DMS53 treated with DMSO at 0.1 percent for 48 hours (cell line): ENCODE results near the gene MYBPC2.
"Not testable (repeated sequence)": the region's sequence is repeated elsewhere in the genome, so short reads cannot be mapped to it uniquely, and the experiment has no call there.

Source experiments
- DNase-seq: peaks from one replicate; lab custom pipeline; 2025; ENCODE audit not compliant: unreplicated experiment; lab: John Stamatoyannopoulos, UW

Gene MYBPC2

GRCh38 chr19:50432221-50433028 lies at the start of gene MYBPC2:
Gene MYBPC2 (plus strand): TSS chr19:50432892. CDS start chr19:50432954, 62 bp downstream.
- DNase-seq = no peak

GRCh38 chr19:50383001-50383851 lies 49.5 kb upstream of the MYBPC2 start:
- DNase-seq = no peak

DNA sequence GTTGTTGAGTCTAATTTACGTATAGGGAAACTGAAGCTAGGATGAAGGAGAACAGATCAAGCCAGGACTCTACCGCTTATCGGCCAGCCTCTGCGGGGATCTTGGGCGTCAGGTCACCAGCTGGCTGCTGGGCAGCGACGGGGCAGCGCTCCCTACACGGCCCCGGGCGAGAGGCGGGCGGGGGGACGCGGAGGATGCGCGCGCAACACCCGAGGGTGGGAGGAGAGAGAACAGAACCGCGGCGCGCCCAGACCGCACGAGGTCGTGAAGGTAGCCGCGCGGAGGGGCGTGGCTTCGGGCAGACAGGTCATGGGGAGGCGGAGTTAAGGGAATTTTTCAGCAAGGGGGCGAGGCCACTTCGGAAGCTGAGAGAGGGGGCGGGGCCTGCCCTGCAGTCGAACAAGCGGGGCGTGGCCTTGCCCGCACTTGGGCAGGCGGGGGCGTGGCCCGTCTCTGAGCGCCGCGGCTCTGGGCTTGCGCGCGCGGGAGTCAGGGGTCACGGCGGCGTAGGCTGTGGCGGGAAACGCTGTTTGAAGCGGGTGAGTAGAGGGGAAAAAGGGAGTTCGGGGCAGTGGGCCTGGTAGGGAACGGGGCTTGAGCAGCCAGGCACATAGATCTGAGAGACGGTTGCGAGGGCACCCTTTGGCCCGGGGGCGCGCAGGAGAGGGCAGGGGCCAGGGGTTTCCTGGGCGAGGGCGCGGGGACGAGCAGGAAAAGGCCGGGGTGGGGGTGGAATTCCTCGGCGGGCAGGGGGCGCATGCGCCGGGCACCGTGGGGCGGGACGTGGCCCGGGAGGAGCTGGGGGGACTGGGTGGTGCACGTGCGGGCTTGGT lies 48.6 kb upstream of the MYBPC2 start, which contains the start of gene POLD1:
TSS of gene POLD1 (plus strand) at position 496 of the 833 bp plus-strand sequence. CDS start 14,505 bp downstream, outside the sequence.
- peak; percentile 85 for DNase-seq

GRCh38 chr19:50384685-50385535 lies 47.8 kb upstream of the MYBPC2 start:
- DNase-seq = no peak

DNA sequence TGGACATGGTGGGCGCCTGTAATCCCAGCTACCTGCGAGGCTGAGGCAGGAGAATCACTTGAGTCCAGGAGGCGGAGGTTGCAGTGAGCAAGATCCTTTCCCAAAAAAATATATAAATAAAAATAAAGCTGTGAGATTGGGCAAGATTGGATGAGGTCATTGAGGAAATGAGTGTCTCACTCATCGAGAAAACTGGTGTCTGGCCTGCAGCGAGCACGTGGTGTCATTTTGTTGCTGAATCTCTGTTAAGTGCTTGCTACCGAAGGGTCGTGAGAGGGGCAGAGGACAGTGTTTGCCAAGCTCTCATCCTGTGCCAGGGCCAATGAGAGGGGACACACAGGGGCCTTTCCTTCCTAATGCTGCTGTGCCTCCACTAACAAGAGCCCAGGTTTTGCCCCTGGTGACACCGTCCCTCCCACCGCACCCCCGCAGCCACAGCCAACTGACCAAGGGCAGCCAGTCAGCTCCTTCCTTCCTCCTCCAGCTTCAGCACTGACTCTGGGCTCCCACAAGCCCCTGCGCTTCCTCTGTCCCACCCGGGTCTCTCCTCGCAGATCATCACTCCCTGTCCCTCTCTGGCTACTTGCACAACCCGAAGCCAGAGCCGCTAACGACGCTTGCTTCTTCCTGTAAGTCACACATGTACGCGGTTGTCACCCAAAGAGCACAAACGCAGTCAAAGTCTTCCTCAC lies 45.4 kb upstream of the MYBPC2 start:
- no peak for DNase-seq

DNA sequence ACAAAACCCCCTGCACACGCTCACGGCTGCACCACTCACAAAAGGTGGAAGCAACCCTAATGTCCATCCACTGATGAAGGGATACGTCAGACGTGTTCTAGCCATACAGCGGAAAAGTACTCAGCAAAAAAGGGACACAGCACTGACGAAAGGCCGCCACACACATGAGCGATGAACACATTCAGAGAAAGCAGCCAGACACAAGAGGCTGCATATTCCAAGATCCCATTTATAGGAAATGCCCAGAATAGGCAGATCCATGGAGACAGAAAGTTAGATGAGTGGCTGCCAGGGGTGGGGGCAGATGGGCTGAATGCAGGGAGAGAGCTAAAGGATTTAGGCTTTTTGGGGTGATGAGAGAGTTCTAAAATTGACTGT lies 44.8 kb upstream of the MYBPC2 start:
- no peak for DNase-seq

- DNase-seq = not testable (repeated sequence)
Measured at GRCh38 chr19:50390295-50390694, 42.4 kb upstream of the MYBPC2 start.

DNA sequence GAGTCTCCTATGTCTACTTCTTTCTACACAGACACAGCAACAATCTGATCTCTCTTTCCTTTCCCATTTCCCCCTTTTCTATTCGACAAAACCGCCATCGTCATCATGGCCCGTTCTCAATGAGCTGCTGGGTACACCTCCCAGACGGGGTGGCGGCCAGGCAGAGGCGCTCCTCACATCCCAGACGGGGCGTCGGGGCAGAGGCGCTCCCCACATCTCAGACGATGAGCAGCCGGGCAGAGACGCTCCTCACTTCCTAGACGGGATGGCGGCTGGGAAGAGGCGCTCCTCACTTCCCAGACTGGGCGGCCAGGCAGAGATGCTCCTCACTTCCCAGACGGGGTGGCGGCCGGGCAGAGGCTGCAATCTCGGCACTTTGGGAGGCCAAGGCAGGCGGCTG lies 41.7 kb upstream of the MYBPC2 start:
- not testable (repeated sequence) for DNase-seq

DNA sequence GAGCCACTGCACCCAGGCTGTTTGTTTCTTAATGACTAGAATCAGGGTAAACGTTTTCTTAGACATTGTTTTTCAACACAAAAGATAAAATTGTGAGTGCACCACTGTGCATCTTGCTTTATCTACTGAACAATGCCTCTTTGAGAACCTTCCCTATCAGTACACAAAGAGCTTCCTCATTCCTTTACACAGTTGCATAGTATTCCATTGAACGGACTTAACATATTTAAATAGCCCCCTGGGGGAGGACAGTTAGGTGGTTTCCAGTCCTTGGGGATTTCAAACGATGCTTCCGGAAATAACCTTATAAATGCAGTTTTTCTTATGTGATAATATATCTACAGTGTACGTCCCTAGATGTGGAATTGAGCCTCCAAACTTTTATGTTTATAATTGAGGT lies 39.9 kb upstream of the MYBPC2 start:
- DNase-seq = no peak

GRCh38 chr19:50393589-50393988 lies 39.1 kb upstream of the MYBPC2 start:
- no peak for DNase-seq

DNA sequence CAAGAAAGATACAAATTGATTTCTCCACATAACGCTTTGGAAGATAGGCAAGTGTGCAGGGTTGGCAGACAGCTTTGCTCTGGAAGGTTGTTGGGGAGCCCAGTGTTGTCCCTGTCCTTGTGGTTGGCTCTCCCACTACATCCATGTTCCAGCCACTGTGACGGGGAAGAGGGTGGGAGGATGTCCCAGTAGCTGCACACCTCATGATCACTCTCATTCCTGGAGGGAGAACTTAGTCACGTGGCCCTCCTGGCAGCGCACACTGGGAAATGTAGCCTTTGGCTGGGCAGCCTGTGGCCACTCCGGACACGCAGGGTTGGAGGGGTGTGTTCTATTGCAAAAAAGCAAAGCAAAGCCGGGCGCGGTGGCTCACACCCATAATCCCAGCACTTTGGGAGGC lies 38.7 kb upstream of the MYBPC2 start:
- DNase-seq = no peak

DNA sequence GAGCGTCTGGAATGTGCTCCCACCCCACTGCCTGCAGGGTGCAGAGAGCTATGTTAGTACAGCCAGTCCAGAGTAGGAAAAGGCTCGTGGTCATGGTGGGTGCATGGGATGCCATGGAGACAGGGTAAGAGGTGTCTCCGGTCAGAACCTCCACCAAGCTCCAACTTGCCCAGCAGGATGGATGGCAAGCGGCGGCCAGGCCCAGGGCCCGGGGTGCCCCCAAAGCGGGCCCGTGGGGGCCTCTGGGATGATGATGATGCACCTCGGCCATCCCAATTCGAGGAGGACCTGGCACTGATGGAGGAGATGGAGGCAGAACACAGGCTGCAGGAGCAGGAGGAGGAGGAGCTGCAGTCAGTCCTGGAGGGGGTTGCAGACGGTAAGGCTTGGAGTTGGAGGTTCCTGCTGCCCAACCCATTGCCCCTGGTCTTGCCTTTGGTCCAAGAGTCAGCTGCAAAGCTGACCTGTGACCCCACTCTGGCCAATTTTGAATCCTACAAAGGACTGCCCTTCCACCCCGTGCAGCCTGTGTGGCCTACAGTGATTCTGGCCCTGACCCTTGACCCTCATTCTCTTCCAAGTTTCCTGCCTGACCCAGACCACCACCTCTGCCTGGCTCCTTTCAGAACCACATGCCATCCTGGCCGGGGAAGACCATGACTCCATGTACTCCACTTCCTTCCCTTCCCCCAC lies 33.9 kb upstream of the MYBPC2 start:
- no peak for DNase-seq

GRCh38 chr19:50399368-50399745 lies 33.3 kb upstream of the MYBPC2 start:
- no peak for DNase-seq

- DNase-seq = no peak
Measured at GRCh38 chr19:50401605-50402450, 30.9 kb upstream of the MYBPC2 start.

GRCh38 chr19:50402544-50403301 lies 30.0 kb upstream of the MYBPC2 start:
- no peak for DNase-seq

- DNase-seq = no peak
Measured at GRCh38 chr19:50406156-50406820, 26.4 kb upstream of the MYBPC2 start.

DNA sequence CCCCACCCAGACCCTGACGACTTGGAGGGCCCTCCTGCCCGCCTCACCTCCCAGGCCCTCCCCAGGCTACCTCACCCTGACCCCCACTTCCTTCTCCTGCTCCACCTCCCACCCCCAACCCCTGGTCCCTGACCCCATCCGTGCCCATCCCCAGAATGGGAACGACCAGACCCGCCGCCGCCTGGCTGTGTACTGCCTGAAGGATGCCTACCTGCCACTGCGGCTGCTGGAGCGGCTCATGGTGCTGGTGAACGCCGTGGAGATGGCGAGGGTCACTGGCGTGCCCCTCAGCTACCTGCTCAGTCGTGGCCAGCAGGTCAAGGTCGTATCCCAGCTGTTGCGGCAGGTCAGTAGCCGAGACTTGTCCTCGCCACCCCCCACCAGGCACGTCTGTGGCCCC lies 25.9 kb upstream of the MYBPC2 start:
- no peak for DNase-seq
